GM23248 (cell line): Measurements from ENCODE around the gene KCND3.

Experiments
- EZH2 ChIP-seq: fragments of 200-600 bp; sonication (generic); IDR thresholded peaks from 2 replicates; pipeline ENCODE4 v1.6.1; 2018; ENCODE audit warnings: antibody characterized with exemption, mild to moderate bottlenecking; ENCODE audit not compliant: insufficient read depth, poor library complexity, severe bottlenecking
- EZH2phosphoT487 ChIP-seq: fragments of 200-600 bp; sonication (generic); IDR thresholded peaks from 2 replicates; pipeline ENCODE4 v1.6.1; 2018; ENCODE audit warnings: antibody characterized with exemption, moderate library complexity, mild to moderate bottlenecking, low read depth; ENCODE audit not compliant: insufficient read depth

GRCh38 chr1:111920221-111921024 lies 69.0 kb downstream of the KCND3 start:
- TF ChIP-seq EZH2 (no peak), EZH2phosphoT487 (no peak)
